HK-2 (cell line): ENCODE measurements around the gene NPAT.
"Not testable (repeated sequence)": the region's sequence is repeated elsewhere in the genome, so short reads cannot be mapped to it uniquely, and the experiment has no call there.

ENCODE experiments used
- DNase-seq: peaks from one replicate; pipeline ENCODE4 v3.0.0-alpha.2; 2018; ENCODE audit not compliant: unreplicated experiment

NPAT gene

GRCh38 chr11:108154591-108154990, 67.8 kb downstream of the NPAT start:
- no peak for DNase-seq

DNA sequence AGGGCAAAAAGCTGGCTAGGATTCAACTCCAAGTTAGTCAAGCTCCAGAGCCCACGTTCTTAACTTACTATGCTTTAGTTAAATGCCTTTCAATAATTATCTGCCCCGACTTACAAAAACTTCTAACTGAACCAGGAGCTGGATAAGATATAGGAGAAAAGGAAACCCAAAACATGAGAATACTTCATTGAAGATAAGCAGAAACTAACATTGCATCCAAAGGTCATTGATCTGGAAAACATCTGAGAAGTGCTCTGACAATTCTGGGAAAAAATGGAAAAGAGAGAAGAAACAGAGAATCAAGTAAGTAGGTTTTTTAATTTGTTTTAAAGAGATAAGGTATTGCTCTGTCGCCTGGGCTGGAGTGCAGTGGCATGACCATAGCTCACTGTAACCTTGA, 73.9 kb downstream of the NPAT start:
- no peak for DNase-seq

DNA sequence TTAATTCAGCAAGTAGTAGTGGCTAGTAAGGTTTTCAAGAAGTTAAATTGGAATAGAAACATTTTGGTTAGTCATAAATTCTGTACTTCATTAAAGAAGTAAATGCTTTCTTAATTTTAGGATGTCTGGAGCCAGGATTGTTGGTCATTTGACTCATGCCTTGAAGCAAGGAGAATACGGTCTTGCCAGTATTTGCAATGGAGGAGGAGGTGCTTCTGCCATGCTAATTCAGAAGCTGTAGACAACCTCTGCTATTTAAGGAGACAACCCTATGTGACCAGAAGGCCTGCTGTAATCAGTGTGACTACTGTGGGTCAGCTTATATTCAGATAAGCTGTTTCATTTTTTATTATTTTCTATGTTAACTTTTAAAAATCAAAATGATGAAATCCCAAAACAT, 75.3 kb downstream of the NPAT start:
- no peak for DNase-seq

DNA sequence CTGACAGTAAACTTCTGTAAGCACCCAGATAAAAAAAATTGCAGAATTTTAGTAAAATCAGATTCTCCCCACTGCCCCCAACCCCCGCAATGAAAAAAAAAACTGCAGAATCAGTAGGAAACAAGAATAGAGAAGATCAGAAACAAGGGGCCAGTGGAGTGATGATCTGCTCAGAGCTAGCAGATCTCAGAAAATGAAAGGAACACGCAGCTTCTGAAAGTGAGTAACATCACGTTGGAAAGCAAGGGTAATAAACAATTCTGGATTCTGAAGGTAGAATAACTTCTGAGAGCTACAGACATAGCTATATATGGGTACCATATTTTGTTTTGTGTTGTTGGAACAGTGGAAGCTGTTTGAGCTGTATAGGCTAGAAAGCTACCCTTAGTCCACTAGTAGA, 77.8 kb downstream of the NPAT start:
- DNase-seq = no peak

- DNase-seq = no peak
Observed at GRCh38 chr11:108142304-108142703, 80.1 kb downstream of the NPAT start.

DNA sequence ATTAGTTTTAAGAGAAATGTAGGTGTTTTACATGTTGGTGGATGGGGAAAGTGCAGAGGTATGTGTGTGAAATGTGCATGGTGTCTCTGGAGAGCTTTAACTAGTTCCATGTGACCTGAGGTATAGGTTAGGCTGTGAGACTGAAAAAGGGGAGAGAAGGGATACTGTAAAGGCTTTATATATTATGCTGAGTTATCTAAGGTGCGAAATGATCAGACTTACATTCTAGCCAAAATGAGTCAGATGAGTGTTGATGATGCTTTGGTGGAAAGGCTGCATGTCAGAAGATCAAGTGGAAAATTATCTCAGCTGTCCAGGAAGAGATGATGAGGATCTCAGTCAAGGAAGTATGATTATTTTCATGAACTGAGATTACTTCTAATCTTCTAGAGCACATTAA, 85.2 kb downstream of the NPAT start:
- no peak for DNase-seq

- DNase-seq = no peak
Observed at GRCh38 chr11:108135845-108136544, 86.4 kb downstream of the NPAT start.

DNA sequence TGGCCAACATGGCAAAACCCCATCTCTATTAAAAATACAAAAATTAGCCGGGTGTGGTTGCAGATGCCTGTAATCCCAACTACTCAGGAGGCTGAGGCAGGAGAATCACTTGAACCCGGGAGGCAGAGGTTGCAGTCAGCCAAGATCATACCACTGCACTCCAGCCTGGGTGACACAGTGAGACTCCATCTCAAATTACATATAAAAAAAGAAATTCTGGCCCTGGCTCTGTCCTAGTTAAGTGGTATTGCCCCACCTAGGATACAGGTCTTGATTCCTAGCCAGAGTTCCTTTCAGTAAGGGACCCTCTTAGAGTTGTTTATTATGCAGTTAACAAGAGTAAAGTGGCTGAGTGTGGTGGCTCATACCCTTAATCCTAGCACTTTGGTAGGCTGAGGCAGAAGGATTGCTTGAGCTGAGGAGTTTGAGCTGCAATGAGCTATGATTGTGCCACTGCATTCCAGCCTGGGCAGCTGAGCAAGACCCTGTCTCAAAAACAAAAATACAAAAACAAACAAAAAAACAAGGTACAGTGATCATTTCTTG, 89.4 kb downstream of the NPAT start:
- DNase-seq = not testable (repeated sequence)

DNA sequence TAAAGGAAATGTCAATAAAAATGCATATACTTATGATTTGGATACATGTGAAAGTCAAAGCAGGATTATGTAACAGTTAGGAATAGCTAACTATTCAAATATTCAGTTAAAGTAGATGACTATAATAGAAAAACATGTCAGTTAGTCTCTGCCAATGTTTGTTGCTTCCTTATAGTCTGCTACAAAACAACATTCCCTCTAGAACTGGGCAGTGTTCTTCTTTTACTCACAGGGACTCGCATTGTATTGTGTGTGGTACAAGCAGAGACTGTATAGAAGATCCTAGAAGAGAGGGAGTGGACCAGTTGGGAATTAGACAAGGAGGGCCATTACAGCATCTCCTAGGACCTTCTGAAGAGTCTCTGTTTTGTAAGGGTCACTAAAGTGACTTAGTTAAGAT, 90.4 kb downstream of the NPAT start:
- no peak for DNase-seq

DNA sequence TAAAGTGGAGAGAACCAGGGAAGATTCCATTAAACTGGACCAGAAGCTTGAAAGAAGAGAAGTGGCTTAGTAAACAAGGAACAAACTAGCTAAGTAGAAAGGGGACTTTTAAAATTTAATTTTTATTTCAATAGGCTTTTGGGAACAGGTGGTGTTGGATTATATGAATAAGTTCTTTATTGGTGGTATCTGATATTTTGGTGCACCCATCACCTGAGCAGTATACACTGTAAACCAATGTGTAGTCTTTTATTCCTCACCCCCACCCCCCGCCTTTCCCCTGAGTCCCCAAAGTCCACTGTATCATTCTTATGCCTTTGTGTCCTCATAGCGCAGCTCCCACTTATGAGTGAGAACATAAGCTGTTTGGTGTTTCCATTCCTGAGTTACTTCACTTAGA, 93.7 kb downstream of the NPAT start:
- no peak for DNase-seq

DNA sequence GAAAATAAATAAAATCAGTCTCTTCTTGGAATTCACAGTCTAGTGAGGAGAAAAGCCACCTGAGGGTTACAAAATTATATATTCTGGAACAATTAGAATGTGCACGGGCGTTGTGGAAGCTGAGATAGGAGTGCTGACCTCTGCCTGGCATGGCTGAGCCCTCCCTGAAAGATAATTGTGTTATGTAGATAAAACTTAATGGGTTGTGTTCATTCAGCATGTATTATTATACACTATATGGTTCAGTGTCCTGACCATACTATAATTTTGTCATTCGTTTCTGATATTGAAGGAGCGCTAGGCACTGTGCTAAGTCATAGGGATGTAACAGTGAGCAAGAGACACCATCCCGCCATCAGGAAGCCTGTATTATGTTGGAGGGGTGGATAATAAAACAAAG, 97.3 kb downstream of the NPAT start:
- no peak for DNase-seq

- no peak for DNase-seq
Observed at GRCh38 chr11:108122166-108122628, 100.2 kb downstream of the NPAT start.

GRCh38 chr11:108121274-108122155, 100.9 kb downstream of the NPAT start, which contains the start of gene ACAT1:
ACAT1 (plus strand) TSS chr11:108121567; CDS start chr11:108121607, 40 bp downstream.
- peak; percentile 93 for DNase-seq

GRCh38 chr11:108120936-108121273, 101.5 kb downstream of the NPAT start:
- not testable (repeated sequence) for DNase-seq

GRCh38 chr11:108117746-108118371, 104.6 kb downstream of the NPAT start:
- no peak for DNase-seq

DNA sequence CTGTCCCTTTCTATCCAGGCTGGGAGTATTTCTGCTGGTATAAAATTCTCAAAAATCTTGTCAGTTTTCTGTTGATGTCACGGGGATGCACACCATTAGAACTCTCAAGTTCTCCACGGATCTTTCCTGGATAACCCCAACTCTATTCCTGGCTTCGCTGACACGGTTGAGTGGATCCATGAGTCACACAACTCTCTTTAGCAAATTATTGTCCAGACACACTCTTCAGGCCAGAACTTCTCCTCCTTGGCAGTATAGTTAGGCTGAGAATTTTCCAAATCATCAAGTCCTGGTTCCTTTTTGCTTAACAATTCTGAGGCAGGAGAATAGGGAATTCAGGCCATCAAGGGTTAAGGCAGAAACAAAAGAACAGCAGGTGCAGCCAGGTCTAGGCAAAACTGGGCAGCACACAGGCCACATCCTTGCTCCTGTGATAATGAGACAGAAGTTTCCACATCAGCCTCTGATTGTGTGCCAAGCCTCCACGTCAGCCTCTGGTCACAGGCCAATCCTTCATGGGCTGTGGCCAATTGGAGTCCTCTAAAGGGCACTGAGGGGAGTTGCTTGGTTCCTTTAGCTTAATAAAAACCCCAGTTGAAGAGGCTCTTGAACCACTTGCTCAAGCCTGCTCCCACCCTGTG, 106.8 kb downstream of the NPAT start:
- DNase-seq = peak; percentile 77

- DNase-seq = no peak
Observed at GRCh38 chr11:108112057-108112456, 110.4 kb downstream of the NPAT start.

- DNase-seq = no peak
Observed at GRCh38 chr11:108111126-108111525, 111.3 kb downstream of the NPAT start.
